ENCODE measurements around the gene NFKBIB. TPM values are rescaled to one million over a fixed set of nuclear protein-coding genes. Genes with fewer than 3 reads are reported as not detected.

NFKBIB gene
- total RNA-seq, 1 donor from 2014 or later, result 10.9 TPM

- no peak for DNase-seq
Measured at GRCh38 chr19:38905620-38906019, 5.9 kb downstream of the NFKBIB start.

GRCh38 chr19:38907227-38907626 is 7.5 kb downstream of the NFKBIB start:
- DNase-seq, result no peak

- DNase-seq, result no peak
Measured at GRCh38 chr19:38907670-38908069, 7.9 kb downstream of the NFKBIB start.

GRCh38 chr19:38908911-38909310 is 9.1 kb downstream of the NFKBIB start:
- DNase-seq, result no peak

GRCh38 chr19:38910488-38910887 is 10.7 kb downstream of the NFKBIB start:
- DNase-seq, result no peak

GRCh38 chr19:38911388-38912001 is 11.7 kb downstream of the NFKBIB start:
- no peak for DNase-seq

GRCh38 chr19:38912600-38913514 is 13.1 kb downstream of the NFKBIB start:
- no peak for DNase-seq

- DNase-seq, result no peak
Measured at GRCh38 chr19:38913958-38914357, 14.2 kb downstream of the NFKBIB start.

GRCh38 chr19:38915329-38916321 is 15.9 kb downstream of the NFKBIB start:
- DNase-seq, result no peak

GRCh38 chr19:38917516-38917915 is 17.7 kb downstream of the NFKBIB start:
- DNase-seq, result no peak

GRCh38 chr19:38917921-38918491 is 18.2 kb downstream of the NFKBIB start:
- DNase-seq, result peak; percentile 27

GRCh38 chr19:38918526-38918925 is 18.8 kb downstream of the NFKBIB start:
- DNase-seq, result no peak

- DNase-seq, result no peak
Measured at GRCh38 chr19:38919837-38920601, 20.2 kb downstream of the NFKBIB start.

GRCh38 chr19:38920602-38921419 is 21.0 kb downstream of the NFKBIB start:
- DNase-seq, result no peak

- no peak for DNase-seq
Measured at GRCh38 chr19:38921420-38922274, 21.9 kb downstream of the NFKBIB start.

- DNase-seq, result no peak
Measured at GRCh38 chr19:38922482-38922881, 22.7 kb downstream of the NFKBIB start.

GRCh38 chr19:38924388-38924787 is 24.6 kb downstream of the NFKBIB start:
- DNase-seq, result no peak

- DNase-seq, result no peak
Measured at GRCh38 chr19:38928391-38929001, 28.7 kb downstream of the NFKBIB start.

Data from dermis blood vessel endothelial cell (primary cell).